BE2C (cell line): Measurements from ENCODE around the gene KLF12.

Source experiments
- DNase-seq: peaks from one replicate; pipeline ENCODE4 v3.0.0-alpha.2; 2020
- H3K27me3 ChIP-seq: fragments of 250-450 bp; sonication (Bioruptor Pico); 2 replicates; pipeline ENCODE4 v1.5.1; 2020; ENCODE audit warnings: mild to moderate bottlenecking
- H3K36me3 ChIP-seq: fragments of 250-450 bp; sonication (Bioruptor Pico); 2 replicates; pipeline ENCODE4 v1.5.1; 2020; ENCODE audit warnings: mild to moderate bottlenecking
- H3K4me1 ChIP-seq: fragments of 250-450 bp; sonication (Bioruptor Pico); 2 replicates; pipeline ENCODE4 v1.5.1; 2020
- H3K4me3 ChIP-seq: 2 replicates; pipeline ENCODE4 v1.5.1; 2011; ENCODE audit warnings: low read depth, low read length
- H3K9me3 ChIP-seq: fragments of 250-450 bp; sonication (Bioruptor Pico); 2 replicates; pipeline ENCODE4 v1.5.1; 2020
- TF ChIP-seq, protein P1 (sequence below): IDR thresholded peaks from 2 replicates; pipeline ENCODE4 v1.5.1; 2012; ENCODE audit warnings: mild to moderate bottlenecking, low read depth, low read length

KLF12 gene

DNA sequence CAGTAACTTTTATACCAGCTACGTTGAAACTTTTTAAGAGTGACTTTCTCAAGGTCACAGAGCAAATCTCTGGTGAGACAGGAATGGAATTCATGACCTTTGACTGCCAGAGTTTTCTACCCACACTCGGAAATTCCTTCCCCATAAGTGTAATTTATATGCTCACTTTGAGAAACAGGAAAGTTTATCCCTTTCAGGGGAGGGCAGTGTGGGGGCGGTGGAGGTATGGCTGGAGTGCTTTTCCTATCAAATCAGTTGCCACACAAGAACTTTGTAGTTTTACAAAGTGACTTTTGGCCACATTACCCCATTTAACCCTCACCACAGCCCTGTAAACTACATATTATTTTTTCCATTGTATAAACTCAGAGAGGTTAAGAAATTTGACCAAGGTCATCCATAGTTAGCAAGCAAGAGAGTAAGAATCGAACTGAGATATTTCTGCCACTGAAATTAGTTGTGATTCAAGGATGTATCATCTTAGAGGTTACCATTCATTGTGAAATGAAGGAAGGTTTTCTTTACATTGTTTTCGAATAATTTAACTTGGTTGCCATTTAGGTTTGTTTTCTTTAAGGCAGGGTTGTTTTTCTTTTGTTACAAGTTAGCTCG is 5.9 kb downstream of the KLF12 start:
- Histone ChIP-seq H3K9me3 (no peaks in the 10 kb centered on the region), H3K4me3 (no peak overlapping the region), H3K4me1 (peaks cover 5% of the 10 kb centered on the region), H3K27me3 (no peaks in the 10 kb centered on the region), H3K36me3 (no peaks in the 10 kb centered on the region)
- DNase-seq = no peak
- TF ChIP-seq, protein P1, sequence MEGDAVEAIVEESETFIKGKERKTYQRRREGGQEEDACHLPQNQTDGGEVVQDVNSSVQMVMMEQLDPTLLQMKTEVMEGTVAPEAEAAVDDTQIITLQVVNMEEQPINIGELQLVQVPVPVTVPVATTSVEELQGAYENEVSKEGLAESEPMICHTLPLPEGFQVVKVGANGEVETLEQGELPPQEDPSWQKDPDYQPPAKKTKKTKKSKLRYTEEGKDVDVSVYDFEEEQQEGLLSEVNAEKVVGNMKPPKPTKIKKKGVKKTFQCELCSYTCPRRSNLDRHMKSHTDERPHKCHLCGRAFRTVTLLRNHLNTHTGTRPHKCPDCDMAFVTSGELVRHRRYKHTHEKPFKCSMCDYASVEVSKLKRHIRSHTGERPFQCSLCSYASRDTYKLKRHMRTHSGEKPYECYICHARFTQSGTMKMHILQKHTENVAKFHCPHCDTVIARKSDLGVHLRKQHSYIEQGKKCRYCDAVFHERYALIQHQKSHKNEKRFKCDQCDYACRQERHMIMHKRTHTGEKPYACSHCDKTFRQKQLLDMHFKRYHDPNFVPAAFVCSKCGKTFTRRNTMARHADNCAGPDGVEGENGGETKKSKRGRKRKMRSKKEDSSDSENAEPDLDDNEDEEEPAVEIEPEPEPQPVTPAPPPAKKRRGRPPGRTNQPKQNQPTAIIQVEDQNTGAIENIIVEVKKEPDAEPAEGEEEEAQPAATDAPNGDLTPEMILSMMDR = no peak

- Histone ChIP-seq H3K9me3 (no peaks in the 10 kb centered on the region), H3K27me3 (no peaks in the 10 kb centered on the region), H3K4me3 (no peak overlapping the region), H3K4me1 (no peaks in the 10 kb centered on the region), H3K36me3 (no peaks in the 10 kb centered on the region)
- TF ChIP-seq, protein P1 = no peak
- no peak for DNase-seq
Observed at GRCh38 chr13:74118328-74118727, 15.9 kb downstream of the KLF12 start.

GRCh38 chr13:74117207-74117705 is 16.9 kb downstream of the KLF12 start:
- Histone ChIP-seq H3K4me3 (no peak overlapping the region), H3K27me3 (no peaks in the 10 kb centered on the region), H3K9me3 (no peaks in the 10 kb centered on the region), H3K36me3 (no peaks in the 10 kb centered on the region), H3K4me1 (no peaks in the 10 kb centered on the region)
- DNase-seq = no peak
- TF ChIP-seq, protein P1 = no peak

DNA sequence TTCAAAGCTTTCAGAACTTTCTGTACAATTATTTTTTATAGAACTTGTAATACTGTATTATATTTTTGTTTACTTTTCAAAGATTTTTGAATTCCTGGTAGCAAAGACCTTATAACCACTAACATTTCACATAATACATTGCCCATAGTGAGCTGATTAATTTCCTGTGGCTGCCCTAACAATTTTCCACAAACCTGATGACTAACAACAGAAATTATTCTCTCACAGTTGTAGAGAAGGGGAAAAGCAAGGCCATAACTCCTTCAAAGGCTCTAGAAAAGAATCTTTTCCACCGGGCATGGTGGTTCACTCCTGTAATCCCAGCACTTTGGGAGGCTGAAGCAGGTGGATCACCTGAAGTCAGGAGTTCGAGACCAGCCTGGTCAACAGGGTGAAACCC is 19.1 kb downstream of the KLF12 start:
- TF ChIP-seq, protein P1 = no peak
- no peak overlapping the region for H3K4me3 ChIP-seq
- H3K9me3 ChIP-seq = no peaks in the 10 kb centered on the region
- H3K4me1 ChIP-seq = no peaks in the 10 kb centered on the region
- H3K27me3 ChIP-seq = no peaks in the 10 kb centered on the region
- no peak for DNase-seq
- no peaks in the 10 kb centered on the region for H3K36me3 ChIP-seq

DNA sequence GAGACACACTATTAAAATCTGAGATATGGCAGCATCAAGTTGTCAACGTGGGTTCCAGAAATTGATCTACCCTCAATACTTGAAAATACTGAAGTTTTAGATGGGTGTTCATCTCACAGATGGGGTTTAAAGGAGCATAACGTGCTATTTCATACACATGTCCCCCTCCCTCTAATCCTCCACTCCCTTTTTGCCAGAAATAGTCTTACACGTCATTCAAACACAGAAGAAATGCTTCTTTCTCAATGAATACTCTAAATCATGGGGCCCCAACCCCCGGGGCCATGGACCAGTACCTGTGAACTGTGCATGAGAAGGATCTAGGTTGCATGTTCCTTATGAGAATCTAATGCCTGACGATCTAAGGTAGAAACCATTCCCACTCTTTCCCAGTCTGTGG is 19.6 kb downstream of the KLF12 start:
- no peak overlapping the region for H3K4me3 ChIP-seq
- DNase-seq = no peak

DNA sequence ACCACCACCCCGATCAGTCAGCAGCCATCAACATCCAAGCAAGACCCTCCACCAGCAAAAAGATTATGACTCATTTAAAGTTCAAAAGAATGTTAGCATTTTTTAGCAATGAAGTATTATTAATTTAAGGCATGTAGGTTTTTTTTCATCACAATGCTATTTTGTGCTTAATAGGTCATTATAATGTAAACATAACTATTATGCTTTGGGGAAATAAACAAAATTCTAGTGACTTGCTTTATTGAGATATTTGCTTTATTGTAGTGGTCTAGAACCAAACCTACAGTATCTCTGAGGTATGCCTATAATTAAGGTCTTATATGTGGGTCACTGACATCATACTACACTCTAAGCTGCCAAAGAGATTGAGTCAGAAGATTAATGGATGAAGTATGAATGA is 20.0 kb downstream of the KLF12 start:
- DNase-seq = no peak
- H3K36me3 ChIP-seq = no peaks in the 10 kb centered on the region
- H3K9me3 ChIP-seq = no peaks in the 10 kb centered on the region
- no peak overlapping the region for H3K4me3 ChIP-seq
- no peaks in the 10 kb centered on the region for H3K27me3 ChIP-seq
- H3K4me1 ChIP-seq = no peaks in the 10 kb centered on the region
- TF ChIP-seq, protein P1 = no peak

More for the DNA sequence above, 19.6 kb downstream of the KLF12 start:
- Histone ChIP-seq H3K36me3 (no peaks in the 10 kb centered on the region), H3K4me1 (no peaks in the 10 kb centered on the region), H3K9me3 (no peaks in the 10 kb centered on the region), H3K27me3 (no peaks in the 10 kb centered on the region)
- TF ChIP-seq, protein P1 = no peak
